ENCODE measurements around the gene WDFY4.

GRCh38 chr10:48667960-48668590 is 16.6 kb upstream of the WDFY4 start:
- no peak for TF ChIP-seq CTCF (IDR thresholded peaks at IDR 0.05)
- TF ChIP-seq EHMT2 (IDR thresholded peaks at IDR 0.05; ENCODE audit: low read depth), result no peak
- TF ChIP-seq USF2 (IDR thresholded peaks at IDR 0.05), result no peak
- no peak for TF ChIP-seq POLR2AphosphoS2 (conservative IDR thresholded peaks at IDR 0.05; ENCODE audit: low read length)
